Parathyroid adenoma (tissue), 2 donors: Measurements from ENCODE around the gene ATF7IP.

ENCODE experiments used
- H2AFZ ChIP-seq: fragments of 300-600 bp; sonication (generic); one replicate; pipeline ENCODE4 v1.7.0; 2017; ENCODE audit warnings: antibody characterized with exemption, mild to moderate bottlenecking
- H3K27ac ChIP-seq: fragments of 300-600 bp; sonication (generic); one replicate; pipeline ENCODE4 v1.7.0; 2017
- H3K27me3 ChIP-seq: fragments of 300-600 bp; sonication (generic); one replicate; pipeline ENCODE4 v1.7.0; 2017; ENCODE audit warnings: low read length; ENCODE audit not compliant: control insufficient read depth, insufficient read depth
- H3K36me3 ChIP-seq: fragments of 300-600 bp; sonication (generic); one replicate; pipeline ENCODE4 v1.7.0; 2017; ENCODE audit warnings: low read length; ENCODE audit not compliant: control insufficient read depth, insufficient read depth
- H3K4me1 ChIP-seq: fragments of 300-600 bp; sonication (generic); one replicate; pipeline ENCODE4 v1.7.0; 2017; ENCODE audit warnings: control low read depth
- H3K4me2 ChIP-seq: fragments of 300-600 bp; sonication (generic); one replicate; pipeline ENCODE4 v1.7.0; 2017; ENCODE audit warnings: low read length
- H3K4me3 ChIP-seq: fragments of 300-600 bp; sonication (generic); one replicate; pipeline ENCODE4 v1.7.0; 2017; ENCODE audit warnings: low read depth, low read length
- H3K79me2 ChIP-seq: fragments of 300-600 bp; sonication (generic); one replicate; pipeline ENCODE4 v1.7.0; 2017; ENCODE audit warnings: control low read depth
- H3K9ac ChIP-seq: fragments of 300-600 bp; sonication (generic); one replicate; pipeline ENCODE4 v1.7.0; 2017; ENCODE audit warnings: mild to moderate bottlenecking
- H3K9me3 ChIP-seq: fragments of 300-600 bp; sonication (generic); one replicate; pipeline ENCODE4 v1.7.0; 2017; ENCODE audit warnings: low read length; ENCODE audit not compliant: control insufficient read depth
- CTCF ChIP-seq: fragments of 300-600 bp; sonication (generic); IDR thresholded peaks from one replicate; pipeline ENCODE4 v1.7.0; 2017; ENCODE audit warnings: antibody characterized with exemption, mild to moderate bottlenecking
- donor health status: primary hyperparathyroidism.

ATF7IP gene

GRCh38 chr12:14548609-14549008, 183.1 kb downstream of the ATF7IP start:
- Histone ChIP-seq H3K9ac (no peak overlapping the region), H3K4me1 (peaks cover under 1% of the 10 kb centered on the region), H3K27ac (no peak overlapping the region), H3K9me3 (no peaks in the 10 kb centered on the region), H2AFZ (no peak overlapping the region), H3K27me3 (no peaks in the 10 kb centered on the region), H3K4me2 (no peak overlapping the region), H3K79me2 (no peaks in the 10 kb centered on the region), H3K4me3 (no peak overlapping the region), H3K36me3 (no peaks in the 10 kb centered on the region)
- TF ChIP-seq CTCF: no peak
